ENCODE data around the gene SEMA3A.

Gene SEMA3A

GRCh38 chr7:83985821-83986220 is 208.8 kb downstream of the SEMA3A start:
- no peak overlapping the region for H3K27ac ChIP-seq (ENCODE audit: low read depth, low read length, severe bottlenecking)
- H3K36me3 ChIP-seq (ENCODE audit: control insufficient read depth, insufficient read depth, low read length) = peaks cover 15% of the 10 kb centered on the region
- H3K9me3 ChIP-seq (ENCODE audit: control insufficient read depth, low read length) = no peaks in the 10 kb centered on the region
- 97% methylated on average over 4 of the region's 5 CpGs for WGBS, 2 experiments (ENCODE audit: insufficient coverage in 2 of 2)
- no peaks in the 10 kb centered on the region for H3K4me1 ChIP-seq (ENCODE audit: control insufficient read depth, insufficient read depth, low read length, poor library complexity, severe bottlenecking)
- H3K4me3 ChIP-seq (ENCODE audit: extremely low read depth, insufficient read depth, low read length, poor library complexity, severe bottlenecking) = no peak overlapping the region

- H3K4me3 ChIP-seq (ENCODE audit: extremely low read depth, insufficient read depth, low read length, poor library complexity, severe bottlenecking) = no peak overlapping the region
- H3K4me1 ChIP-seq (ENCODE audit: control insufficient read depth, insufficient read depth, low read length, poor library complexity, severe bottlenecking) = no peaks in the 10 kb centered on the region
- no peaks in the 10 kb centered on the region for H3K9me3 ChIP-seq (ENCODE audit: control insufficient read depth, low read length)
- no peak overlapping the region for H3K27ac ChIP-seq (ENCODE audit: low read depth, low read length, severe bottlenecking)
- peaks cover 15% of the 10 kb centered on the region for H3K36me3 ChIP-seq (ENCODE audit: control insufficient read depth, insufficient read depth, low read length)
Observed at GRCh38 chr7:83984591-83984990, 210.0 kb downstream of the SEMA3A start.

- Histone ChIP-seq H3K27ac (ENCODE audit: low read depth, low read length, severe bottlenecking) (no peak overlapping the region), H3K36me3 (ENCODE audit: control insufficient read depth, insufficient read depth, low read length) (peaks cover 15% of the 10 kb centered on the region), H3K4me3 (ENCODE audit: extremely low read depth, insufficient read depth, low read length, poor library complexity, severe bottlenecking) (no peak overlapping the region), H3K4me1 (ENCODE audit: control insufficient read depth, insufficient read depth, low read length, poor library complexity, severe bottlenecking) (no peaks in the 10 kb centered on the region), H3K9me3 (ENCODE audit: control insufficient read depth, low read length) (no peaks in the 10 kb centered on the region)
- WGBS, 2 experiments (ENCODE audit: insufficient coverage in 2 of 2) = 95% methylated on average over 2 of the region's 4 CpGs; no CpG with 5 or more reads in 1 of the 2 experiments
Observed at GRCh38 chr7:83984076-83984475, 210.5 kb downstream of the SEMA3A start.

GRCh38 chr7:83983606-83984005 is 211.0 kb downstream of the SEMA3A start:
- H3K36me3 ChIP-seq (ENCODE audit: control insufficient read depth, insufficient read depth, low read length) = peaks cover 15% of the 10 kb centered on the region
- no peaks in the 10 kb centered on the region for H3K4me1 ChIP-seq (ENCODE audit: control insufficient read depth, insufficient read depth, low read length, poor library complexity, severe bottlenecking)
- no peak overlapping the region for H3K27ac ChIP-seq (ENCODE audit: low read depth, low read length, severe bottlenecking)
- H3K4me3 ChIP-seq (ENCODE audit: extremely low read depth, insufficient read depth, low read length, poor library complexity, severe bottlenecking) = no peak overlapping the region
- WGBS, 2 experiments (ENCODE audit: insufficient coverage in 2 of 2) = no CpG with 5 or more reads among the region's 1 CpG
- H3K9me3 ChIP-seq (ENCODE audit: control insufficient read depth, low read length) = no peaks in the 10 kb centered on the region

- H3K36me3 ChIP-seq (ENCODE audit: control insufficient read depth, insufficient read depth, low read length) = peaks cover 2% of the 10 kb centered on the region
- no peaks in the 10 kb centered on the region for H3K4me1 ChIP-seq (ENCODE audit: control insufficient read depth, insufficient read depth, low read length, poor library complexity, severe bottlenecking)
- no peak overlapping the region for H3K27ac ChIP-seq (ENCODE audit: low read depth, low read length, severe bottlenecking)
- no peaks in the 10 kb centered on the region for H3K9me3 ChIP-seq (ENCODE audit: control insufficient read depth, low read length)
- no peak overlapping the region for H3K4me3 ChIP-seq (ENCODE audit: extremely low read depth, insufficient read depth, low read length, poor library complexity, severe bottlenecking)
Observed at GRCh38 chr7:83976302-83976701, 218.3 kb downstream of the SEMA3A start.

GRCh38 chr7:83970081-83970480 is 224.5 kb downstream of the SEMA3A start:
- H3K36me3 ChIP-seq (ENCODE audit: control insufficient read depth, insufficient read depth, low read length) = no peaks in the 10 kb centered on the region

GRCh38 chr7:83964318-83964717 is 230.3 kb downstream of the SEMA3A start:
- H3K36me3 ChIP-seq (ENCODE audit: control insufficient read depth, insufficient read depth, low read length) = peaks cover 15% of the 10 kb centered on the region
- no peak overlapping the region for H3K4me3 ChIP-seq (ENCODE audit: extremely low read depth, insufficient read depth, low read length, poor library complexity, severe bottlenecking)
- H3K9me3 ChIP-seq (ENCODE audit: control insufficient read depth, low read length) = no peaks in the 10 kb centered on the region
- no peak overlapping the region for H3K27ac ChIP-seq (ENCODE audit: low read depth, low read length, severe bottlenecking)
- H3K4me1 ChIP-seq (ENCODE audit: control insufficient read depth, insufficient read depth, low read length, poor library complexity, severe bottlenecking) = no peaks in the 10 kb centered on the region

More at GRCh38 chr7:83970081-83970480, 224.5 kb downstream of the SEMA3A start:
- H3K27ac ChIP-seq (ENCODE audit: low read depth, low read length, severe bottlenecking) = no peak overlapping the region
- H3K4me1 ChIP-seq (ENCODE audit: control insufficient read depth, insufficient read depth, low read length, poor library complexity, severe bottlenecking) = no peaks in the 10 kb centered on the region
- no peak overlapping the region for H3K4me3 ChIP-seq (ENCODE audit: extremely low read depth, insufficient read depth, low read length, poor library complexity, severe bottlenecking)
- no peaks in the 10 kb centered on the region for H3K9me3 ChIP-seq (ENCODE audit: control insufficient read depth, low read length)

- Histone ChIP-seq H3K36me3 (ENCODE audit: control insufficient read depth, insufficient read depth, low read length) (peaks cover 15% of the 10 kb centered on the region), H3K9me3 (ENCODE audit: control insufficient read depth, low read length) (no peaks in the 10 kb centered on the region), H3K4me1 (ENCODE audit: control insufficient read depth, insufficient read depth, low read length, poor library complexity, severe bottlenecking) (no peaks in the 10 kb centered on the region), H3K27ac (ENCODE audit: low read depth, low read length, severe bottlenecking) (no peak overlapping the region), H3K4me3 (ENCODE audit: extremely low read depth, insufficient read depth, low read length, poor library complexity, severe bottlenecking) (no peak overlapping the region)
- WGBS, 2 experiments (ENCODE audit: insufficient coverage in 2 of 2) = no CpG with 5 or more reads among the region's 3 CpGs
Observed at GRCh38 chr7:83957333-83957732, 237.3 kb downstream of the SEMA3A start.

GRCh38 chr7:83956104-83956503 is 238.5 kb downstream of the SEMA3A start:
- H3K9me3 ChIP-seq (ENCODE audit: control insufficient read depth, low read length) = no peaks in the 10 kb centered on the region
- 92 to 94% methylated on average over 1 to 2 of the region's 2 CpGs for WGBS, 2 experiments (ENCODE audit: insufficient coverage in 2 of 2)
- H3K27ac ChIP-seq (ENCODE audit: low read depth, low read length, severe bottlenecking) = no peak overlapping the region

GRCh38 chr7:83952236-83952635 is 242.4 kb downstream of the SEMA3A start:
- Histone ChIP-seq H3K27ac (ENCODE audit: low read depth, low read length, severe bottlenecking) (no peak overlapping the region), H3K9me3 (ENCODE audit: control insufficient read depth, low read length) (no peaks in the 10 kb centered on the region), H3K4me3 (ENCODE audit: extremely low read depth, insufficient read depth, low read length, poor library complexity, severe bottlenecking) (no peak overlapping the region), H3K36me3 (ENCODE audit: control insufficient read depth, insufficient read depth, low read length) (no peaks in the 10 kb centered on the region), H3K4me1 (ENCODE audit: control insufficient read depth, insufficient read depth, low read length, poor library complexity, severe bottlenecking) (no peaks in the 10 kb centered on the region)
- 86 to 89% methylated on average over 1 of the region's 2 CpGs for WGBS, 2 experiments (ENCODE audit: insufficient coverage in 2 of 2)

More at GRCh38 chr7:83956104-83956503, 238.5 kb downstream of the SEMA3A start:
- Histone ChIP-seq H3K4me3 (ENCODE audit: extremely low read depth, insufficient read depth, low read length, poor library complexity, severe bottlenecking) (no peak overlapping the region), H3K4me1 (ENCODE audit: control insufficient read depth, insufficient read depth, low read length, poor library complexity, severe bottlenecking) (no peaks in the 10 kb centered on the region), H3K36me3 (ENCODE audit: control insufficient read depth, insufficient read depth, low read length) (peaks cover 9% of the 10 kb centered on the region)

- H3K4me1 ChIP-seq (ENCODE audit: control insufficient read depth, insufficient read depth, low read length, poor library complexity, severe bottlenecking) = no peaks in the 10 kb centered on the region
- no peak overlapping the region for H3K27ac ChIP-seq (ENCODE audit: low read depth, low read length, severe bottlenecking)
- H3K4me3 ChIP-seq (ENCODE audit: extremely low read depth, insufficient read depth, low read length, poor library complexity, severe bottlenecking) = no peak overlapping the region
- 23 to 33% methylated on average over 1 to 2 of the region's 2 CpGs for WGBS, 2 experiments (ENCODE audit: insufficient coverage in 2 of 2)
- no peaks in the 10 kb centered on the region for H3K9me3 ChIP-seq (ENCODE audit: control insufficient read depth, low read length)
- no peaks in the 10 kb centered on the region for H3K36me3 ChIP-seq (ENCODE audit: control insufficient read depth, insufficient read depth, low read length)
Observed at GRCh38 chr7:83947260-83947659, 247.3 kb downstream of the SEMA3A start.

- no peak overlapping the region for H3K4me3 ChIP-seq (ENCODE audit: extremely low read depth, insufficient read depth, low read length, poor library complexity, severe bottlenecking)
- no peaks in the 10 kb centered on the region for H3K9me3 ChIP-seq (ENCODE audit: control insufficient read depth, low read length)
Observed at GRCh38 chr7:83946801-83947200, 247.8 kb downstream of the SEMA3A start.

More at GRCh38 chr7:83946801-83947200, 247.8 kb downstream of the SEMA3A start:
- Histone ChIP-seq H3K4me1 (ENCODE audit: control insufficient read depth, insufficient read depth, low read length, poor library complexity, severe bottlenecking) (no peaks in the 10 kb centered on the region), H3K27ac (ENCODE audit: low read depth, low read length, severe bottlenecking) (no peak overlapping the region), H3K36me3 (ENCODE audit: control insufficient read depth, insufficient read depth, low read length) (no peaks in the 10 kb centered on the region)
- WGBS, 2 experiments (ENCODE audit: insufficient coverage in 2 of 2) = 80% methylated on average over 2 of the region's 3 CpGs; no CpG with 5 or more reads in 1 of the 2 experiments
